GM15510 (cell line): Measurements from ENCODE around the gene PIRT.

ENCODE experiments used
- POLR2A ChIP-seq: IDR thresholded peaks from 3 replicates; pipeline ENCODE4 v1.6.1; 2011; ENCODE audit warnings: borderline replicate concordance; ENCODE audit not compliant: insufficient read length; ENCODE audit errors: extremely low read depth

PIRT gene

DNA sequence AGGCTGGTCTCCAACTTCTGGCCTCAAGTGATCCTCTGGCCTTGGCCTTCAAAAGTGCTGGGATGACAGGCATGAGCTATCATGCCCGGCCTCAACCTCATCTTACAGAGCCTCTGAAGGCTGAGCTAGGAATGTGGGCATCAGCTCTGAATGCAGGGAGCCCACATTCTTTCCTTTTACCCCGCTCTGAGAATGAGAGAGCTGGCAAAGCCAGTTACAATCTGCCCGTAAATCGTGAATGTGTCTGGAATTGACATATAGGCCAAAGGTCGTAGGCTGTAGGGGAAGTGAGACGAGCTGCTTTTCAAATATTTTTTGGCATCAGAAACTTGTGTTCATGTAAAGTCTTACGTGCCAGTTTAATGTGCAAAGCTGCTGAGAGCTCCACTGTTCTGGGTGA, 38.5 kb downstream of the PIRT start:
- TF ChIP-seq POLR2A, result no peak

DNA sequence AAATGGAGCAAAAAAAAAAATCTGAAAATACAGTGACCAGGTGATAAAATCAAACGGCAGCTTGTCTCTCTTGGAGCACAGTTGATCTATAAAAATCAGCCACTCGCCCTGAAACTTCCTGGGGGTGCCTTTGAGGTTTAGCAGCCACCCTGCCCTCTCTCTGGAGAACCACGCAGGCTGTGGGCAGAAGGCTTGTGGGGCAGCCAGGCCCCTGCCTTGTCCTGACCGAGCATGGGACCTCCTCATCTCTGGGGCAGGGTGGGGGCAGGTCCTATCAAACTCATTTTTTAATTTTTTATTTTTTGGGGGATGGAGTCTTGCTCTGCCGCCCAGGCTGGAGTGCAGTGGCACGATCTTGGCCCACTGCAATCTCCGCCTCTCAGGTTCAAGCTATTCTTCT, 39.0 kb downstream of the PIRT start:
- no peak for TF ChIP-seq POLR2A

DNA sequence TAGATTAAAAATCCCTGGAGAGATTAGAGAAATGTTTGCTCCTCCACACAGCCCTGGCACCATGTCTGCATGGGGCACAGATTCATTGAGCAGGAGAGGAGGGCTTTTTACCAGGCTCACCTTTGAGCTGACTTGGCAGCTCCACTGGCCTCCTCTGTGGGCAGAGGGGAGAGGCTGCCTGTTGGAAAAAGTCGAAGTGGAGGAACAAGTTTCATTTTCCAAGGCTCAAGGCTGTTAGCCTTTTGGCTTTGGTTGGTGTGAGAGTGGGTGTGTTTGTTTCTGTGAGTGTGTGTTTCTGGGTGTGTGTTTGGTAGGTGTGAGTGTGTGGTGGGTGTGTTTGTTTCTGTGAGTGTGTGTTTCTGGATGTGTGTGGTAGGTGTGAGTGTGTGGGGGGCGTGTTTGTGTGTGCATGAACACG, 39.5 kb downstream of the PIRT start:
- no peak for TF ChIP-seq POLR2A

DNA sequence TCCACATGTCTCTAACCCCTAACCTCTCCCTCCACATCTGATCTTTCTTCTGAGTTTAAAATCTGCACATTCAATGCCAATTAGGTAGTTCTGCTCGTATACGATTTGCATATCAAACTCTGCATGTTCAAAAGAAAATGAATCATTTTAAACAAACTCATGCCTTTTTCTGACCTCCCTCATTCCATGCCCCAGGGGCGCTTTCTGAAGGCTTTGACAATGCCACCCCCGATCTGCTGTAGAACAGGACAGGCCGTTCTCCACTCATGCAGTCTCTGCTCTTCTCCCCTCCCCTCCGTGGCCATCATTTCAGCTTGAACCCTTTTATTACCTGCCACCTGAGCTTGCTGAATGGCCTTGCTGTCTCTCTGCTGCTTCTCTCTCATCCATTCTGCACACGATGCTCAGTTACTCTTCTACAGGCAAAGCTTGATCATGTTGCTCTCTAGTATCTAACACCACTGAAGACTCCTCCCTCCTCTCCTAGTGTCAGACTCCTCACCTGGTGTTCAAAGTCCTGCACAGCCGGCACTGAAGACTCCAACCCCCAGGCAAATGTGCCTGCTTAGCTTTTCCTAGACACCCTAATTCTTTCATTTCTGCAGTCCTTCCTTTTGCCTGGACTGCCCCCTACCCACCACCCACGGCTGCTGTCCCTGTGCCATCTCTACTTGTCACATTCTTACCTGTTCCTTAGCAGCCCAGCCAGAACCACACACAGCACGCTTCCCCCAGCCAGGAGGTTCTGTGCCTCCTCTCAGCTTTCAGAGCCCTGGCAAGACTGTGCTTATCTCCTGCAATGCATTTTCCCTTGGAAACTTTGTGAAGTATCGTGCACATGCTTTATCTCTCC, 40.2 kb downstream of the PIRT start:
- TF ChIP-seq POLR2A, result no peak

DNA sequence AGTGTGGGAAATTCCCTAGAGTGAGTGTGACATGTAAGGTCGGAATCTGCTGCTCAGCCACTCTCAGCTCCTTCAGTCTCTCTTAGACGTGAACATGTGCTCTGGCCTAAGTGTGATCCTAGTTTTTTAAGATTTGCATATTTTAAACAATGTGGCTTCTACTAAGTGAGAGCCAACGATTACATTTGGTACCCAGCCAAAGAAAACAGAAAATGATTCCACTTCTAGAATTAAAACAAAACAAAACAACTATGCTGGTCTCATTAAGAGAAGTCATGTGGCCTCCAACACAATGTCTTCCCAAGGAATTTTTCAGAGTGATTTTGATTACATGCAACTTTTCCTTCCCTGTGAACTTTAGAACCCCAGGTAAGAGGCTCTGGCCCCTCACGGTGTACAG, 44.1 kb downstream of the PIRT start:
- TF ChIP-seq POLR2A, result no peak

DNA sequence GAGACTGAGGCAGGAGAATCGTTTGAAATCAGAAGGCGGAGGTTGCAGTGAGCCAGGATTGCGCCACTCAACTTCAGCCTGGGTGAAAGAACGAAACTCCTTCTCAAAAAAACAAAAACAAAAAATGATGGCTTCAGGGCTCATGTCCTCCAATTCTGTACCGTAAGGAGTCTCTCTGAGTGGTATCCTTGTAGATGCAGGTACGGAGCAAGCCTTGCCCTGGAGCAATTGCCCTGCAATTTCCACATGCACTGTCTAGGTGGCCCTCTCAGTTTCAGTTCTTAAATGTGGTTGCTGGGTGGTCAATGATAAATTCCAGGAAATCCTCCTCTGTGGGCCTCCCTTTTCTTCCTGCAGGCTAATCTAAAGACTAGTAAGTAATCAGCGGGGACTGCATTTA, 44.6 kb downstream of the PIRT start:
- TF ChIP-seq POLR2A, result no peak

DNA sequence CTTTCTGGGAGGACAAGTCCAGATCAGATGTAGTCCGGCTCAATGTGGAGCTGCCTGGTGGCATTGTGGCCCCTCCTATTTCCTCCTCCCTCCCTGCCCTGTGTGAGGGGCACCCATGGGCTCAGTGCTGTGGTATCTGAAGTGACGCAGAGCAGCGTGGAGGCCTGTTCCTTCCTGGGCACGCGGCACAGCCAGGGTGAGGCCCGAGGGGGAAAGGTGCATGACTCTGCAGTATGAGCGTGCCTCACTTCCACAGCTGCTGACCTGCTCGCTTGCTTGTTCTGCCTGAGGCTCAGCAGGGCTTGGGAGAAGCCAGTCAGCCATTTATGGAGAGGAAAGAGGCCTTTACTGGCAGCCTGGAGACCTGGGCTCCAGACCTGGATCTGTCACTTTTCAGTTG, 45.7 kb downstream of the PIRT start:
- TF ChIP-seq POLR2A, result no peak

DNA sequence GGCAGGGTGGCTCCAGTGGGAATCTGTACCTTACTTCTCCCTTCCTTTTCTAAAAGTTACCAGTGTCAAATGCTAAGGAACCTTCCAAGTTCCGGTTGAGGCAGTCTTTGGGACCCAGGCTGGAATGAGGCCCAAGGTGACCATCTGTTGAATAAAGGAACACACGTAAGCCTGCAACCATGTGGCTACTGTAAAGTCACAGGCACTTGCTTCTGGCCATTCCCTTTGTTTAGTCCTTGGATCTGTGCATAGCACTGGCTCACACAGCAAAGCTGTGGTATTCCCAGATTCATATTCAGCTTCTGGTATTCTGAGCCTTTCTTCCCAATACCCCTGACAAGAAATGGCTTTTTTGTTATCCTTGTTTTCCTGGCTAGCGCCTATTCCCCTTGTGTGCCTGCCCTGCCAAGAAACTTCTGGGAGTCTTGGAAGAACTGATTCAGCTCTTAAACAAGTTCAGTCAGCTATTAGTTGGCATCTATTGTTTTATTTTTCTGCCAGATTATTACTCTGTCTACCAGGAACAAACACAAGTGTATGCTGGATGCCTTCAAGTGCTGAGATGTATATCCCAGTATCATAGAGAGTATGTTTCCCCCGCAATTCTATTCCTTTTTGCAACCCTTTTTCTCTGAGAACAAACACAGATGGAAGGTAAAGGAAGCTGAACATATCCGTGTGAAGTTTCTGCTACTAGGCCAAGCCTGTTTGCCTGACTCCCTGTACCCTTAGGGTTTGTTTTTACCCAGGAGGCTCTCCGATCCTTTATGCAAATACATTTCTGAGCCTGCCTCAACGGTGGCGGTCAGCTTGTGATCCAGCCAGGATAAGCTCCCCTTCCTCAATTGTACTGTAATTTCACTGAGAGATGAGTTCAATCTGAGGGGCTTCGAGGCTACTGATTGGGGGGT, 47.1 kb downstream of the PIRT start:
- no peak for TF ChIP-seq POLR2A

DNA sequence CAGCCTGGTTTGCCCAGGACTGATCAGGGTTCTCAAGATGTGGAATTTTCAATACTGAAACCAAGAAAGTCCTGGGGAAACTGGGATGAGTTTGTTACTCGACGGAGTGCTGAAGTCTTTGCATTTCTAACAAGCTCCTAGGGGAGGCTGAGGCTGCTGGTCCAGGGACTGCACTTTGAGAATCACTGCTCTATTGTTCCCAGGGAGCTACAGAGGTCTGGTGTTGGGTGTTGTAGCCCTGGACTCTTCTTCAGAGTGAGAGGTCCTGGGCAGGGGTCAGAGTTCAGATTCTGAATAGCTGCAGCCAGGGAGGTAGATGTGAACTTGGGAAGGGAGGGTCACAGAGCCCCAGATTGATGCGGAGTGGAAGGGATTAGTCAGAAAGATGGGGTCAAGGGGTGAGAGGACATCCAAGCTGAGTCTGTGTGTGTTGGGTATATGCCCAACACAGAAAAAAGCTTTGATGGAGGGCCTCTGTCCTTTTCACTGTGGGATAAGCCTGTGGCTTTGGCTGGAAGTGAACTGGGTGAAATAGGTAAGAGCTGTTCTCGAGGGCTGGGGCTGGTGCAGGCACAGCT, 48.1 kb downstream of the PIRT start:
- no peak for TF ChIP-seq POLR2A

DNA sequence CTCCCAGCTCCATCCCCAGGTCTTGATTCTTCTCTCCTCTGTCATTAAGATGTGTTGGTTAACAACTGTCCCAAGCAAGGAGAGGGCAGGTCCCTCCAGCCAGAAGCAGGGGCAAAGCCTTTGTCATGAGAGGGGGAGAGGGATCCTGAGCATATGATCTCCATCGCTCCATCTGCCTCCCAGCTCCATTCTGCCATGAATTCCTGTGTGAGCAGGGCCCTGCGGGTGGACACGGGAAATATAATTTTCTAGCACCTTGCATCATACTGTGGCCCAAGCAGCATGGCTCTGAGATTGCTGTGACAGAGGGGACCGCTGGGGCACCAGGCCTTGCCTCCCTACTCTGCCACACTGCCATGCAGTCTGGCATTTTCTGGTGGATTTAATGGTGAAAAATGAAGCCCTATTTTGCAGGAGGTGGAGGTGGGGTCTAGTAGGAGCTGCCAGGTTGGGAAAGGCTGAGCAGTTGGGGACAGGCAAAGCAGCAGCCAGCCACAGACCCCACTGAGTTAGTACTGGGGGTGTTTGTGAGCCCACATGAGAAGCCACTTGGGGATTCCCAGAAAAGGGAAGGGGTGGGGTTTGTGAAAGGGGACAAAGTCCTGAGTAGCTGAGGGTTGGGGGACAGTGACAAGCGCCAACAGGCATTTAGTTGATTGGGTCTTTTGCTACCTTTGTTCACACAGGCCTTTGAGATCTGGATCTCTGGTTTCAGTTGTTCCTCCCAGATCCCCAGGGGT, 50.4 kb downstream of the PIRT start:
- no peak for TF ChIP-seq POLR2A

DNA sequence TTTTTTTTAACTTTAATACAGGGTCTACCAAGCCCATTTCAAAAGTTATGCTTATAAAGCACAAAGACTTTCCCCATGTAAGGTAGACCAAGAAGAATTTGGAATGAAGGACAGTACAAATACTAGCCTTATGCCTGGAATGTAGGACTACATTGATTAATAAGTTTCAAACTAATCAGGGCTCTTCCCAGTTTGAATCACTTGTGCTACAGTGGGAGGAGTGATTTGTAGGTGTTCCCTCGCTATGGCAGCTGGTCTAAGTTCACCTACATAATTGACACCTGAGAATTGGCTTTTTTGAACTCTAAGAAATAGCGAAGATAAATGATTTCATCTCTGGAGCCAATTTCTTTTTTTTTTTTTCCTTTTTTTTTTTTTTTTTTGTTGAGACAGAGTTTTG, 52.6 kb downstream of the PIRT start:
- no peak for TF ChIP-seq POLR2A

DNA sequence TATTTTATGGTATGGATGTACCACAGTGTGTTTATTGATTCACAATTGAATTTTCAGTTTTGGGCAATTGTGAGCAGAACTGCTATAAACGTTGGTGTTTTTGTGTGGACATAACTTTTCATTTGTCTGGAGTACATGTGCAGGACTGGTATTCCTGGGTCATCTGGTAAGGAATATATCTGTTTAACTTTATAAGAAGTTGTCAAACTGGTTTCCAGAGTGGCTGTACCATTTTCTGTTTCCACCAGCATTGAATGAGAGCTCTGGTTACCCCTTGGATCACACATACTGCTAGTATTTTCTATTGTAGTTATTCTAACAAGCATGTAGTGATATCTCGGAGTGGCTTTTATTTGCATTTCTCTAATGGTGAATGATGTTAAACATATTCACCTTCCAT, 58.3 kb downstream of the PIRT start:
- TF ChIP-seq POLR2A, result no peak

DNA sequence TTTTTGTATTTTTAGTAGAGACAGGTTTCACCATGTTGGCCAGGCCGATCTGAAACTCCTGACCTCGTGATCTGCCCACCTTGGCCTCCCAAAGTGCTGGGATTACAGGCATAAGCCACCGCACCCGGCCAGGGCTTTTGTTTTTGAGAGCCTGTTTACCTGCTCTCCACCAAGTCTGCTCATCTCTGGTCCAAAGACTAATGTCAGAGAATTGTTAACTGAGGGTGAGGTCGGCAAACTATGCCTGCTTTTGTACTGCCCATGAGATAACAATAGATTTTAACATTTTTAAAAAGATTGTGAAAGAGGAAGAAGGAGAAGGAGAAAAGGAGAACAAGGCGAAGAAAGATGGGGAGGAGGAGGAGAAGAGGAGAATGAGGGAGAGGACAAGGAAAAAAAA, 60.0 kb downstream of the PIRT start:
- TF ChIP-seq POLR2A, result no peak

DNA sequence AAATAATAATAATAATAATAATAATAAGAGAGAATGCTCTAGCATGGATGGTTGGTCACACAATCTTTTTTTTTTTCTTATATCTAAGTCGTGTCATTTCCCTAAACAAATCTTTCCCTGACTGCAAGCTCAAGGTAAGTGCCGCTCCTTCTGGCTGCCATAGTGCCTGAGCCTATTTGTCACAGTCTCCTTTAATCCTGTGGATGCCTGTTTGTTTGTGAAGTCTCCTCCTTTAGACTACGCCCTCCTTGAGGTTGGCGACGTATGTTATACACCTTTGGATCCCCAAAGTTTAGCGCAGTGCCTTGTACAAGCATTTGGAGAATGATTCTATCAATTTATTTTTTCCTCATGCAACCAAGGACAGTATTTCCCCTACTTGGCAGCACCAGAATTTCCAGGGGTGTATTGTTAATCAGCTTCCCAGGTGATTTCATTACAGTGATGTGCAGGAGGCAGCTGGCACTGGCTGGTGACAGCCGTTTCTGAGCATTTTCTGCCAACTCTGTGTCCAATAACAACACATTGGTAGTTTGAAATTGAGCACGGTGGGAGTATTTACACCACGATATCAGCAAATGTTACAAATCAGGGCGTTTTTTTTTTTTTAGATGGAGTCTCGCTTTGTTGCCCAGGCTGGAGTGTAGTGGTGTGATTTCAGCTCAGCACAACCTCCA, 60.6 kb downstream of the PIRT start:
- no peak for TF ChIP-seq POLR2A
